ENCODE results near the gene NFATC1. TPM values are rescaled to one million over a fixed set of nuclear protein-coding genes. Genes with fewer than 3 reads are reported as not detected.

The NFATC1 gene
- polyA plus RNA-seq, 1 donor from 2014 or later = 0.37 TPM

GRCh38 chr18:79515944-79516351, 120.2 kb downstream of the NFATC1 start:
- Histone ChIP-seq H3K27ac (ENCODE audit: low read length) (no peak overlapping the region), H3K9ac (ENCODE audit: low read length) (no peak overlapping the region), H3F3A (ENCODE audit: insufficient read depth, low read length, poor library complexity, severe bottlenecking) (no peaks in the 10 kb centered on the region), H3K27me3 (ENCODE audit: insufficient read depth, low read depth, low read length) (no peaks in the 10 kb centered on the region), H3K9me2 (ENCODE audit: insufficient read depth, low read length) (no peaks in the 10 kb centered on the region), H3K4me2 (ENCODE audit: low read length) (no peak overlapping the region), H3K36me3 (ENCODE audit: insufficient read depth, low read length) (no peaks in the 10 kb centered on the region), H4K20me1 (ENCODE audit: insufficient read depth) (no peaks in the 10 kb centered on the region), H2AFZ (ENCODE audit: low read depth, low read length) (no peak overlapping the region), H3K79me2 (replicated peaks; ENCODE audit: insufficient read depth, low read length) (no peaks in the 10 kb centered on the region), H3K4me3 (ENCODE audit: low read length) (no peak overlapping the region), H3K9me3 (ENCODE audit: low read length) (no peaks in the 10 kb centered on the region)
- TF ChIP-seq POLR2AphosphoS5 (IDR thresholded peaks at IDR 0.05) (no peak), SMC3 (conservative IDR thresholded peaks at IDR 0.05; ENCODE audit: poor library complexity) (no peak), EP300 (conservative IDR thresholded peaks at IDR 0.05; ENCODE audit: poor library complexity, severe bottlenecking) (no peak), EZH2 (IDR thresholded peaks at IDR 0.05; ENCODE audit: borderline replicate concordance, insufficient read depth, low read length, poor library complexity, severe bottlenecking) (no peak)

- Histone ChIP-seq H3K4me3 (ENCODE audit: low read length) (no peak overlapping the region), H4K20me1 (ENCODE audit: insufficient read depth) (no peaks in the 10 kb centered on the region), H3K36me3 (ENCODE audit: insufficient read depth, low read length) (no peaks in the 10 kb centered on the region), H3F3A (ENCODE audit: insufficient read depth, low read length, poor library complexity, severe bottlenecking) (no peaks in the 10 kb centered on the region), H3K9me2 (ENCODE audit: insufficient read depth, low read length) (no peaks in the 10 kb centered on the region), H3K79me2 (replicated peaks; ENCODE audit: insufficient read depth, low read length) (no peaks in the 10 kb centered on the region), H3K27me3 (ENCODE audit: insufficient read depth, low read depth, low read length) (no peaks in the 10 kb centered on the region), H3K9ac (ENCODE audit: low read length) (no peak overlapping the region), H3K27ac (ENCODE audit: low read length) (no peak overlapping the region), H3K9me3 (ENCODE audit: low read length) (no peaks in the 10 kb centered on the region), H2AFZ (ENCODE audit: low read depth, low read length) (no peak overlapping the region), H3K4me2 (ENCODE audit: low read length) (no peak overlapping the region)
- TF ChIP-seq SMC3 (conservative IDR thresholded peaks at IDR 0.05; ENCODE audit: poor library complexity) (no peak), EZH2 (IDR thresholded peaks at IDR 0.05; ENCODE audit: borderline replicate concordance, insufficient read depth, low read length, poor library complexity, severe bottlenecking) (no peak), RAD21 (conservative IDR thresholded peaks at IDR 0.05) (no peak), MXI1 (conservative IDR thresholded peaks at IDR 0.05; ENCODE audit: poor library complexity, severe bottlenecking) (no peak), CTCF (IDR thresholded peaks at IDR 0.05; ENCODE audit: poor library complexity, severe bottlenecking) (no peak), EP300 (conservative IDR thresholded peaks at IDR 0.05; ENCODE audit: poor library complexity, severe bottlenecking) (no peak), POLR2AphosphoS5 (IDR thresholded peaks at IDR 0.05) (no peak), TAF1 (IDR thresholded peaks at IDR 0.05; ENCODE audit: low read depth) (no peak)
- TF ChIP-seq, protein P1, sequence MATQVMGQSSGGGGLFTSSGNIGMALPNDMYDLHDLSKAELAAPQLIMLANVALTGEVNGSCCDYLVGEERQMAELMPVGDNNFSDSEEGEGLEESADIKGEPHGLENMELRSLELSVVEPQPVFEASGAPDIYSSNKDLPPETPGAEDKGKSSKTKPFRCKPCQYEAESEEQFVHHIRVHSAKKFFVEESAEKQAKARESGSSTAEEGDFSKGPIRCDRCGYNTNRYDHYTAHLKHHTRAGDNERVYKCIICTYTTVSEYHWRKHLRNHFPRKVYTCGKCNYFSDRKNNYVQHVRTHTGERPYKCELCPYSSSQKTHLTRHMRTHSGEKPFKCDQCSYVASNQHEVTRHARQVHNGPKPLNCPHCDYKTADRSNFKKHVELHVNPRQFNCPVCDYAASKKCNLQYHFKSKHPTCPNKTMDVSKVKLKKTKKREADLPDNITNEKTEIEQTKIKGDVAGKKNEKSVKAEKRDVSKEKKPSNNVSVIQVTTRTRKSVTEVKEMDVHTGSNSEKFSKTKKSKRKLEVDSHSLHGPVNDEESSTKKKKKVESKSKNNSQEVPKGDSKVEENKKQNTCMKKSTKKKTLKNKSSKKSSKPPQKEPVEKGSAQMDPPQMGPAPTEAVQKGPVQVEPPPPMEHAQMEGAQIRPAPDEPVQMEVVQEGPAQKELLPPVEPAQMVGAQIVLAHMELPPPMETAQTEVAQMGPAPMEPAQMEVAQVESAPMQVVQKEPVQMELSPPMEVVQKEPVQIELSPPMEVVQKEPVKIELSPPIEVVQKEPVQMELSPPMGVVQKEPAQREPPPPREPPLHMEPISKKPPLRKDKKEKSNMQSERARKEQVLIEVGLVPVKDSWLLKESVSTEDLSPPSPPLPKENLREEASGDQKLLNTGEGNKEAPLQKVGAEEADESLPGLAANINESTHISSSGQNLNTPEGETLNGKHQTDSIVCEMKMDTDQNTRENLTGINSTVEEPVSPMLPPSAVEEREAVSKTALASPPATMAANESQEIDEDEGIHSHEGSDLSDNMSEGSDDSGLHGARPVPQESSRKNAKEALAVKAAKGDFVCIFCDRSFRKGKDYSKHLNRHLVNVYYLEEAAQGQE (IDR thresholded peaks at IDR 0.05; ENCODE audit: borderline replicate concordance) = no peak
These were observed 120.8 kb downstream of the NFATC1 start for GRCh38 chr18:79516441-79516931.
